IMR-90 (cell line): ENCODE measurements around the gene MYBL2. TPM values are rescaled to one million over a fixed set of nuclear protein-coding genes. Genes with fewer than 3 reads are reported as not detected.

Source experiments
- ATAC-seq: fragments of 200-7000 bp; cut with Tn5 transposase; 2 replicates; pipeline ENCODE4 v1.9.1; 2020; ENCODE audit warnings: low read depth, mild to moderate bottlenecking, moderate library complexity
- BruUV-seq: library from RNA; stranded (reverse); fragments of 400-500 nt; replicated peaks from 2 replicates; lab custom pipeline; 2021; lab: Mats Ljungman, UMichigan
- CTCF ChIA-PET: fragments of 300-600 bp; formaldehyde crosslinking; extraction: SDS; loops from one replicate; lab custom pipeline; 2021; ENCODE audit warnings: antibody characterized with exemption; lab: Yijun Ruan, JAX
- POLR2A ChIA-PET: fragments of 300-600 bp; sonication (Branson Sonifier 250); formaldehyde crosslinking; loops from one replicate; lab custom pipeline; 2022; ENCODE audit warnings: antibody characterized with exemption; ENCODE audit not compliant: unreplicated experiment; lab: Charles Lee
- DNase-seq: peaks from one replicate; pipeline ENCODE4 v3.0.0; 2013
- H2AFZ ChIP-seq: replicated peaks from 2 replicates; pipeline ENCODE3; 2013; ENCODE audit warnings: low read length, mild to moderate bottlenecking; ENCODE audit not compliant: poor library complexity
- H2AK5ac ChIP-seq: 2 replicates; pipeline ENCODE4 v1.6.1; 2013; ENCODE audit warnings: low read depth, low read length, inconsistent platforms
- H2AK9ac ChIP-seq: replicated peaks from 2 replicates; pipeline ENCODE3; 2013; ENCODE audit warnings: mild to moderate bottlenecking, low read depth, low read length, moderate library complexity; ENCODE audit not compliant: poor library complexity
- H2BK120ac ChIP-seq: 2 replicates; pipeline ENCODE4 v1.6.1; 2013; ENCODE audit warnings: low read depth, low read length, inconsistent platforms
- H2BK15ac ChIP-seq: 3 replicates; pipeline ENCODE4 v1.6.1; 2013; ENCODE audit warnings: low read depth, low read length, inconsistent platforms
- H2BK20ac ChIP-seq: 2 replicates; pipeline ENCODE4 v1.6.1; 2013; ENCODE audit warnings: low read depth, mild to moderate bottlenecking, inconsistent platforms, low read length, moderate library complexity
- H2BK5ac ChIP-seq: 2 replicates; pipeline ENCODE4 v1.6.1; 2013; ENCODE audit warnings: mild to moderate bottlenecking, low read depth, low read length, inconsistent platforms; ENCODE audit not compliant: poor library complexity, severe bottlenecking
- H3K14ac ChIP-seq: replicated peaks from 2 replicates; pipeline ENCODE4 v1.6.1; 2013; ENCODE audit warnings: low read depth, low read length, inconsistent platforms
- H3K18ac ChIP-seq: 2 replicates; pipeline ENCODE4 v1.6.1; 2013; ENCODE audit warnings: low read depth, low read length, control low read depth
- H3K23ac ChIP-seq: 2 replicates; pipeline ENCODE4 v1.6.1; 2013; ENCODE audit warnings: low read depth, low read length, inconsistent platforms
- H3K27ac ChIP-seq: 2 replicates; pipeline ENCODE4 v1.5.1; 2013; ENCODE audit warnings: mild to moderate bottlenecking, control low read depth, low read length; ENCODE audit not compliant: insufficient read depth
- H3K27me3 ChIP-seq: 2 replicates; pipeline ENCODE4 v1.6.1; 2013; ENCODE audit warnings: low read length; ENCODE audit not compliant: control insufficient read depth, insufficient read depth
- H3K36me3 ChIP-seq: 2 replicates; pipeline ENCODE4 v1.6.1; 2013; ENCODE audit warnings: low read length, mixed read lengths; ENCODE audit not compliant: control insufficient read depth, insufficient read depth
- H3K4ac ChIP-seq: 2 replicates; pipeline ENCODE4 v1.6.1; 2013; ENCODE audit warnings: low read depth, low read length, inconsistent platforms
- H3K4me1 ChIP-seq: 2 replicates; pipeline ENCODE4 v1.6.1; 2013; ENCODE audit warnings: low read length, mixed read lengths; ENCODE audit not compliant: control insufficient read depth, insufficient read depth
- H3K4me2 ChIP-seq: 2 replicates; pipeline ENCODE4 v1.6.1; 2013; ENCODE audit warnings: low read depth, mild to moderate bottlenecking, control low read depth, low read length, moderate library complexity
- H3K4me3 ChIP-seq: 2 replicates; pipeline ENCODE4 v1.5.1; 2013; ENCODE audit warnings: low read depth, mild to moderate bottlenecking, control low read depth, low read length, moderate library complexity; ENCODE audit not compliant: insufficient read depth
- H3K56ac ChIP-seq: 2 replicates; pipeline ENCODE4 v1.6.1; 2013; ENCODE audit warnings: low read length, inconsistent platforms; ENCODE audit not compliant: insufficient read depth; ENCODE audit errors: extremely low read depth
- H3K79me1 ChIP-seq, 2 experiments: 2 replicates each; pipeline ENCODE4 v1.6.1; 2013; ENCODE audit warnings: low read length in 2 of 2, inconsistent platforms in 1 of 2, low read depth in 1 of 2
- H3K9ac ChIP-seq: 2 replicates; pipeline ENCODE4 v1.6.1; 2013; ENCODE audit warnings: low read depth, low read length, control low read depth
- H3K9me1 ChIP-seq: 2 replicates; pipeline ENCODE4 v1.6.1; 2013; ENCODE audit warnings: low read length, inconsistent platforms; ENCODE audit not compliant: insufficient read depth
- H3K9me3 ChIP-seq: 2 replicates; pipeline ENCODE4 v1.6.1; 2013; ENCODE audit warnings: low read length; ENCODE audit not compliant: control insufficient read depth, insufficient read depth
- H4K20me1 ChIP-seq: 2 replicates; pipeline ENCODE4 v1.6.1; 2013; ENCODE audit warnings: low read length, inconsistent platforms; ENCODE audit not compliant: insufficient read depth
- H4K5ac ChIP-seq: 2 replicates; pipeline ENCODE4 v1.6.1; 2013; ENCODE audit warnings: mild to moderate bottlenecking, low read depth, low read length, control low read depth
- H4K8ac ChIP-seq, 2 experiments: 2 replicates each; pipeline ENCODE4 v1.6.1; 2013; ENCODE audit warnings: low read depth in 2 of 2, low read length in 2 of 2, control low read depth in 1 of 2, inconsistent platforms in 1 of 2
- H4K91ac ChIP-seq: 2 replicates; pipeline ENCODE4 v1.6.1; 2013; ENCODE audit warnings: low read depth, low read length, inconsistent platforms; ENCODE audit not compliant: insufficient read depth
- BHLHE40 ChIP-seq: fragments of 150-350 bp; IDR thresholded peaks from 2 replicates; pipeline ENCODE4 v1.6.1; 2016; ENCODE audit warnings: mild to moderate bottlenecking, low read depth, low read length
- MAZ ChIP-seq: IDR thresholded peaks from 2 replicates; pipeline ENCODE4 v1.6.1; 2012; ENCODE audit warnings: low read depth, mild to moderate bottlenecking, low read length, improper control_type of control experiment, moderate library complexity, borderline replicate concordance
- MXI1 ChIP-seq: IDR thresholded peaks from 2 replicates; pipeline ENCODE4 v1.6.1; 2012; ENCODE audit warnings: low read depth, mild to moderate bottlenecking, low read length, moderate library complexity, borderline replicate concordance
- RCOR1 ChIP-seq: IDR thresholded peaks from 2 replicates; pipeline ENCODE4 v1.6.1; 2012; ENCODE audit warnings: mild to moderate bottlenecking, low read length, improper control_type of control experiment; ENCODE audit not compliant: insufficient replicate concordance
- RFX5 ChIP-seq: IDR thresholded peaks from 2 replicates; pipeline ENCODE4 v1.8.0; 2012; ENCODE audit warnings: low read depth, mild to moderate bottlenecking, low read length, moderate library complexity
- SMC3 ChIP-seq: fragments of 150-350 bp; IDR thresholded peaks from 2 replicates; pipeline ENCODE4 v1.6.1; 2016; ENCODE audit warnings: low read depth, mild to moderate bottlenecking, antibody characterized with exemption, low read length, moderate library complexity
- WGBS, 2 experiments: methylation state at CpG; one replicate each; pipeline versions ENCODE4 v1.1.5 to v1.1.7; 2013; ENCODE audit warnings: missing lambda C conversion rate in 2 of 2; ENCODE audit not compliant: insufficient read length in 1 of 2; ENCODE audit errors: extremely low coverage in 2 of 2; 5-methylcytosine and 5-hydroxymethylcytosine counted together
- dilution Hi-C: fragments of 300-500 bp; cut with HindIII; formaldehyde crosslinking; loops from one replicate; pipeline ENCODE4 v1.14.3; 2018; ENCODE audit warnings: low sequenced_read_pairs; ENCODE audit not compliant: unreplicated experiment
- in situ Hi-C: fragments of 300-500 bp; cut with MboI; formaldehyde crosslinking; loops from 3 replicates; pipeline ENCODE4 v1.14.3; 2019; ENCODE audit warnings: low sequenced_read_pairs, inconsistent platforms, mixed read lengths
- intact Hi-C: fragments of 100-400 bp; cut with micrococcal nuclease; formaldehyde crosslinking; loops from 2 replicates; pipeline ENCODE4 v1.10.0; 2022
- polyA plus RNA-seq, 3 experiments: library from polyadenylated mRNA; depleted of rRNA; stranded (reverse); fragments of >200 nt; gene quantifications; 2 replicates each; pipeline ENCODE4 v1.2.3, GENCODE V29; 2012; ENCODE audit warnings: low replicate concordance in 1 of 3
- total RNA-seq: library from RNA; depleted of rRNA; stranded (reverse); fragments of >200 nt; gene quantifications from 2 replicates; pipeline ENCODE4 v1.2.3, GENCODE V29; 2012
- TF ChIP-seq, protein P1 (sequence below): conservative IDR thresholded peaks from 2 replicates; pipeline ENCODE4 v1.5.1; 2012; ENCODE audit warnings: mild to moderate bottlenecking, low read depth, low read length, improper control_type of control experiment
- TF ChIP-seq, protein P2 (sequence below): fragments of 150-350 bp; IDR thresholded peaks from 2 replicates; pipeline ENCODE4 v1.6.1; 2017; ENCODE audit warnings: mild to moderate bottlenecking, antibody characterized with exemption, low read length, low read depth

The MYBL2 gene
- total and polyA plus RNA-seq, 2 of the 4 experiments (the other 2 are of a cell fraction): 12.4 to 23.1 TPM

DNA sequence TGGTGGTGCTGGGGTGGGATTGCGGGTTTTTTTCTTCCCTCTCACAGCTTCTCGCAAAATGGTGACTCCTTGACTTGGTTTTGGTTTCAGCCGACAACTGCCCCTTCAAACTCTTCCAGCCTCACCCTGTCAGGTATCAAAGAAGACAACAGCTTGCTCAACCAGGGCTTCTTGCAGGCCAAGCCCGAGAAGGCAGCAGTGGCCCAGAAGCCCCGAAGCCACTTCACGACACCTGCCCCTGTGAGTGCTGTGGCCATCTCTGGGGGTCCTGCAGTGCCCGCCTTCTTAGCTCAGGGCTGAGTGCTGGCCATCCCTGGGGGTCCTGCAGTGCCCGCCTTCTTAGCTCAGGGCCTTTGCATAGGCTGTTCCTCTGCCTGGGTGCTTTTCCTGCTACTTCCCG, 48.1 kb downstream of the MYBL2 start:
- Histone ChIP-seq H2AFZ (no peak overlapping the region), H2BK120ac (no peak overlapping the region), H3K23ac (no peak overlapping the region), H2BK20ac (no peak overlapping the region), H2BK5ac (no peak overlapping the region), H3K27me3 (no peaks in the 10 kb centered on the region), H3K9me1 (no peaks in the 10 kb centered on the region), H3K36me3 (no peaks in the 10 kb centered on the region), H3K14ac (no peak overlapping the region), H4K20me1 (no peaks in the 10 kb centered on the region), H2AK5ac (no peak overlapping the region), H4K8ac (no peak overlapping the region), H2AK9ac (no peak overlapping the region), H3K4me1 (no peaks in the 10 kb centered on the region), H4K91ac (no peak overlapping the region), H3K18ac (no peak overlapping the region), H3K9me3 (peaks cover 2% of the 10 kb centered on the region), H3K4me3 (no peak overlapping the region), H3K79me1 (no peaks in the 10 kb centered on the region), H3K56ac (no peak overlapping the region), H4K5ac (no peak overlapping the region), H3K4ac (no peak overlapping the region), H2BK15ac (no peak overlapping the region), H3K4me2 (no peak overlapping the region), H3K27ac (no peak overlapping the region), H3K9ac (no peak overlapping the region)
- WGBS, 2 experiments: 96% methylated on average over 6 of the region's 9 CpGs; no CpG with 5 or more reads in 1 of the 2 experiments
- dilution Hi-C loops: no loop called here
- ChIA-PET CTCF (no interaction called here), POLR2A (no interaction called here)
- intact Hi-C loops: no loop called here
- ATAC-seq (no peak), DNase-seq (no peak)
- no TSS peak for BruUV-seq
- TF ChIP-seq, protein P1, sequence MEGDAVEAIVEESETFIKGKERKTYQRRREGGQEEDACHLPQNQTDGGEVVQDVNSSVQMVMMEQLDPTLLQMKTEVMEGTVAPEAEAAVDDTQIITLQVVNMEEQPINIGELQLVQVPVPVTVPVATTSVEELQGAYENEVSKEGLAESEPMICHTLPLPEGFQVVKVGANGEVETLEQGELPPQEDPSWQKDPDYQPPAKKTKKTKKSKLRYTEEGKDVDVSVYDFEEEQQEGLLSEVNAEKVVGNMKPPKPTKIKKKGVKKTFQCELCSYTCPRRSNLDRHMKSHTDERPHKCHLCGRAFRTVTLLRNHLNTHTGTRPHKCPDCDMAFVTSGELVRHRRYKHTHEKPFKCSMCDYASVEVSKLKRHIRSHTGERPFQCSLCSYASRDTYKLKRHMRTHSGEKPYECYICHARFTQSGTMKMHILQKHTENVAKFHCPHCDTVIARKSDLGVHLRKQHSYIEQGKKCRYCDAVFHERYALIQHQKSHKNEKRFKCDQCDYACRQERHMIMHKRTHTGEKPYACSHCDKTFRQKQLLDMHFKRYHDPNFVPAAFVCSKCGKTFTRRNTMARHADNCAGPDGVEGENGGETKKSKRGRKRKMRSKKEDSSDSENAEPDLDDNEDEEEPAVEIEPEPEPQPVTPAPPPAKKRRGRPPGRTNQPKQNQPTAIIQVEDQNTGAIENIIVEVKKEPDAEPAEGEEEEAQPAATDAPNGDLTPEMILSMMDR: no peak
- TF ChIP-seq BHLHE40: no peak
- no peak for TF ChIP-seq SMC3
- no peak for TF ChIP-seq RFX5
- TF ChIP-seq, protein P2, sequence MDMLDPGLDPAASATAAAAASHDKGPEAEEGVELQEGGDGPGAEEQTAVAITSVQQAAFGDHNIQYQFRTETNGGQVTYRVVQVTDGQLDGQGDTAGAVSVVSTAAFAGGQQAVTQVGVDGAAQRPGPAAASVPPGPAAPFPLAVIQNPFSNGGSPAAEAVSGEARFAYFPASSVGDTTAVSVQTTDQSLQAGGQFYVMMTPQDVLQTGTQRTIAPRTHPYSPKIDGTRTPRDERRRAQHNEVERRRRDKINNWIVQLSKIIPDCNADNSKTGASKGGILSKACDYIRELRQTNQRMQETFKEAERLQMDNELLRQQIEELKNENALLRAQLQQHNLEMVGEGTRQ: no peak
- TF ChIP-seq RCOR1: no peak
- TF ChIP-seq MXI1: no peak
- no peak for TF ChIP-seq MAZ
- in situ Hi-C loops: no loop called here
